IPS DF 4.7 (cell line): ENCODE data around the gene NME3.
"Not testable (repeated sequence)": the region's sequence is repeated elsewhere in the genome, so short reads cannot be mapped to it uniquely, and the experiment has no call there.

Source experiments
- DNase-seq: peaks from one replicate; pipeline ENCODE4 v3.0.0-alpha.2; 2013; ENCODE audit warnings: low spot score; ENCODE audit errors: extremely low read depth

The NME3 gene

DNA sequence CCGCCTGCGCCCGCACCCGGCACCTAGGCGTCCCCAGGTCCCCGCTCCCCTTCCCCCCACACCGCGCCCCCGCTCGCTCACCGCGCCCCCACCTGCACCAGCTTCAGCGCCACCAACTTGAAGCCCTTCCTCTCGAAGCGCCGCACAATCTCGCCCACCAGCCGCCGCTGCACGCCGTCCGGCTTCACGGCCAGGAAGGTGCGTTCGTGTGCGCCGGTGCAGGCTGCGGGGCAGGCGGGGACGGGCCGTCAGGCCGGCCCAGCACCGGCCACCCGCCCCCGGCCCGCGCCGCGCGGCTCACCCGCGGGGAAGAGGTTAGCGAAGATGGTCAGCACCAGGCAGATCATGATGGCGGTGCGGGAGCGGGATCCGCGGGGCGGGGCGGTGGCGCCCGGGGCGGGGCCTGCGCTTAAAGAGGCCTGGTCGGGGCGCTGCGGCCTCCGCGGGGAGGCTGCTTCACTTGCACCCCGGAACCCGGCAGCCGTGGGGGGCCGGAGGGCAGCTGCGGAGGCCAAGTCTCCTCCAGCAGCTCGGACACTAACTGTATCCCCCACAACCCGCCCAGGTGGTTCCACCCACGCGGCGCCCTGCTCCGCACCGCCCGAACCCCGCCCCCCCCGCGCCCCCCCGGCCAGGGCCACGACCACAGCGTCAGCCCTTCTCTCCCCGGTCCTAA, at the start of gene NME3:
Gene NME3 (minus strand): TSS at position 356 of the 676 bp plus-strand sequence. CDS start 9 bp downstream, at position 347.
- no peak for DNase-seq

DNA sequence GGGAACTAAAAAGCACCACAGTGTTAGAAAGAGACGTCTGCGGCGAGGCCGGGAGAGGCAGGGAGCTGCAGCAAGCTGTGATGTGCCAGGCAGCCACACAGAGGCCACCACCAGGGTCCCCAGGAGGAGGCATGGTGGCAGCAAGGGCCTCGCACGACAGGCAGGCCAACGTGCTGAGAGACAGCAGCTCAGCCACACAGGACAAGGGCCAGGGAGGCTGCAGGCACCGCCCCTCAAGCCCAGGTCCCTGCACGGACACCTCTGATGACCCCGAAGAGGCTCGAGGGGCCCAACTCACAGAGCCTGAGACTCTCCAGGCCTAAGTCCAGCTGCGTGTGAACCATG, 49.6 kb upstream of the NME3 start:
- DNase-seq: no peak

DNA sequence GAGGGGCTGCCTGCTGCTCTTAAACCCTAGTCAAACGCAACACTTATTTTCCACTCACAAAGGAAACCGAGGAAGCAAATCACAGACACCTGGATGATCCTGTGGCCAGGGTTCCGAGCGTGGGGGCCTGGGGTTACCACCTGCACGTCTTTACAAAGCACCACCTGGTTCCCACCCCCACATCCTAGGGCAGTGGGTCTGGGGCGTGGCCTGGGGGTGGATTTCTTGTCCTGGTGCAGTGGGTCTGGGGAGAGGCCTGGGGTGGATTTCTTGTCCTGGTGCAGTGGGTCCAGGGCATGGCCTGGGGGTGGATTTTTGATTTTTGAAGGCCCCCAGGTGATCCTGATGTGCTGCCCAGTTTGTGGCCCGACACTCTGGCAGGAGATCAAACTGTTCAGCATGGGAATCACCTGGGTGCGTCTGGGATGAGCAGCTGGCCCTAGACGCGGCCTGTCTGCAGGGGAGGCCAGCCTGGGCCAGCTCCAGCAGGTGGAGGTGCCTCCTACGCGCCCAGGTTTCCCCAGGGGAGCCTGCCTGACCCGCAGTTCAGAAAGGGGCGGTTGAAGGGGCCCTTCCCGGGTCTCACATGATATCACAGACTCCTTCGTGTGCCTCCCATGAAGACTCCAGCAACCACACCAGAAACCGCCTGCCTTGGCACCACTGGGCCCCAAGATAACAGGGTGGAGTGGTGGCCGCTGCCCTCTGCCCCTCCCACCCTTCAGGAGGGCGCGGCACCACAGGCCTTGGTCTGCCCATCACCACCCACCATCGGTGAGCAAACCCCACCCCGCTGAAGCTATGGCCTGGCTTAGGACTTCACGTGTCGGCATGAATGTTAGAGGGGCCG, 49.0 kb upstream of the NME3 start:
- no peak for DNase-seq

DNA sequence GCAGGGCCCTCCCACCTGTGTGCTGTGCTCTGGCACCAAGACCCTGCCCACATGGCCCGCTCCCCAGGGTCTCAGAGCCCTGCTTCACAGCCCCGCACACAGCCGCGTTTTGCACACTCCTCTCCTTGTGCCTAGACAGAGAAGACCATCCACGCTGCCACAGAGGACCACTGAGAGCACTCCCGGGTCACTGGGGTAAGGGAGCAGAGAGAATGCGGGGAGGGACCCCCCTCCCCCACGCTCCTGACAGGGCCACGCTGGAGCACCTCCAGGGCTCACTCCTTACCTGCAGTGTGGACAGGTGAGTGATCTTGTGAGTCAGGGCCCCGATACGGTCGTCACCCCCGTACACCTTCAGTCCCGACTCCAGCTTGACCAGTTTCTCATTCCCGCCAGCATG, 48.3 kb upstream of the NME3 start:
- no peak for DNase-seq

DNA sequence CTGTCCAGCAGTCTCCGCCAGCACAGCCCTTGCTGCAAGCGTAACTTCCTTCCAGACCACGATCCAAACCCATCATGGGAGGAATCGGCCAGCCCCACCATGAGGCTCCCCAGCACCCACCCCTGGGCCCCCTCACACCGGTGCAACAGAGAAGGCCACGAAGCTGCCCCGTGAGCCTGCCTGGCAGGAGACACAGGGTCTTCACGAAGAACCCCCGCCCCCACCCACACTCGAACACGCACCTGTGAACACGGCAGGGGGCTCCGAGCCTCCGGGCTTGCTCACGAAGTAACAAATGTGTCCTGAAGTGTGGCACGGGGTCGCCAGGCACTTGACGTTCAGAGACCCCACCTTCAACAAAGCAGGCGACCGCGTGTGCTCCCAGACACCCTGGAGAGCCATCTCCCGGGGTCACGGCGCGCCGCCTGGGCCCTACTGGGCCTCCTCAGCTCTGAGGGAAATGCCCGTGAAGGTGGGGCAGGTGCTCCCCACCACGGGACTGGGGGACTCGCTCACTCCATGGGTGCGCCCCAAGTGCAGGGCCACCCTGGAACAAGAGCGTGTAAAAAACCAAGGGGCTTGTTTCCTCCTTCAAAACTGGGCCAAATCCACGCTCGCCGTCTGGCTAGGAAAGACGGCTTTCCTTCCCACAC, 47.7 kb upstream of the NME3 start:
- no peak for DNase-seq

DNA sequence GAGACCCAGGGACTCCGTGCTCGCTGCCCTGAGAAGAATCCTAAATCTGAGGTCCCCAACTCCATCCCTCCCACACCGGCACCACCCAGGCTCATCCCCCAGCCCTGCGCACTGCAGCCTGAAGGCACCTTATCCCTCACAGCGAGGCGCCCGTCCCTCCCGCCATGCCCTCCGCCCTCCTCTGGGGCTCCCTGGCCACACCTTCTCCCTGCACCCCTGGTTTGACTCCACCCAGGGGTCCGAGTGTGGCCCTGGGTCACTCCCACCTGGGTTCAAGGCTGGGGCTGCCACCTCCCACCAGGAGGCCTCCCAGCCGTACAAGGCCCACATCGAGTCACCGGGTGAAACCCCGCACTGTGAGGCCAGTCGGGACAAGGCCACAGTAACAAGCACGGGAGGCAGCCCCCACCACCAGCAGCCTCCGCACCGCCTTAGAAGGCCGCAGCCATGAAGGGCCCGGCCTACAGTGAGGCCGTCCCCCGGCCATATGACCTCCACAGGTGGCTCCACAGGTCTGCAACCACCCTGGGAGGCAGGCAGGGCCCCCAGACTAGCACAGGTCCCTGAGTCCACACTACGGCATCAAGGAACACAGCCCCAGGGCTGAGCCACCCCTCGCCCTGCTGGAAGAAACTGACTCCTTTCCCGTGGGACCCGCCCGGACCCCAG, 47.0 kb upstream of the NME3 start:
- no peak for DNase-seq

DNA sequence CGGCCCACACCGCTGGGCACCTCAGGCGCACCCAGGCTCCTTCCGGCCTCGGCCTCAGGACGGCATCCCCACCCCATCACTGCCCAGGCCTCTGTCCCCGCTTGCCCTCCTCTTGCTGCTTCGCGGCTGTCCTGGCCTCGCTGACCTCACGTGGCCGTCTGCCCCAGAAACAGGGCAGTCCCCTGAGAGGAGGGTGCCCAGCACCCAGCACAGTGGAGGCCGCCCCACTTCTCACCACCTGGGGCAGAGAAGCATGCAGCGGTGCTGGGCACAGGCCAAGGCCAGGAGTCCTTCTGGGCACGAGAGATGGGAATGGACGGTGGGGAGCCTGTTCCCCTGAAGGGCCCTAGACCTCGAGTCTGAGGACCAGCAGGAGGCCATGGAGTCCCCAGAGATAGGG, 46.4 kb upstream of the NME3 start:
- no peak for DNase-seq

DNA sequence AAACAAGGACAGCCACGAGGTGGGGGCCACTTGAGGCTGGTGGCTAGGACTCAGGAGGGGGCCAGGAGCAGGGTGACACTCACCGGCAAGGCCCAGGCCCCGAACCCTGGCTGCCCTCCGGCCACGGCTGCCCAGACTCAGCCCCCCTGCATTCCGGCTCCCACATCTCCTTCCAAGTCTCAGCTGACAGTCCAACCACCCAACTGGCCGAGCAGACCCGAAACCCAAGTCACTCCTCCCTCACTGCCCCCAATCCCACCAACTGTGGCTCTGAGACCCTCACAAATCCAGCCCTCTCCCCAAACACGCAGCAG, 45.9 kb upstream of the NME3 start:
- DNase-seq: no peak

DNA sequence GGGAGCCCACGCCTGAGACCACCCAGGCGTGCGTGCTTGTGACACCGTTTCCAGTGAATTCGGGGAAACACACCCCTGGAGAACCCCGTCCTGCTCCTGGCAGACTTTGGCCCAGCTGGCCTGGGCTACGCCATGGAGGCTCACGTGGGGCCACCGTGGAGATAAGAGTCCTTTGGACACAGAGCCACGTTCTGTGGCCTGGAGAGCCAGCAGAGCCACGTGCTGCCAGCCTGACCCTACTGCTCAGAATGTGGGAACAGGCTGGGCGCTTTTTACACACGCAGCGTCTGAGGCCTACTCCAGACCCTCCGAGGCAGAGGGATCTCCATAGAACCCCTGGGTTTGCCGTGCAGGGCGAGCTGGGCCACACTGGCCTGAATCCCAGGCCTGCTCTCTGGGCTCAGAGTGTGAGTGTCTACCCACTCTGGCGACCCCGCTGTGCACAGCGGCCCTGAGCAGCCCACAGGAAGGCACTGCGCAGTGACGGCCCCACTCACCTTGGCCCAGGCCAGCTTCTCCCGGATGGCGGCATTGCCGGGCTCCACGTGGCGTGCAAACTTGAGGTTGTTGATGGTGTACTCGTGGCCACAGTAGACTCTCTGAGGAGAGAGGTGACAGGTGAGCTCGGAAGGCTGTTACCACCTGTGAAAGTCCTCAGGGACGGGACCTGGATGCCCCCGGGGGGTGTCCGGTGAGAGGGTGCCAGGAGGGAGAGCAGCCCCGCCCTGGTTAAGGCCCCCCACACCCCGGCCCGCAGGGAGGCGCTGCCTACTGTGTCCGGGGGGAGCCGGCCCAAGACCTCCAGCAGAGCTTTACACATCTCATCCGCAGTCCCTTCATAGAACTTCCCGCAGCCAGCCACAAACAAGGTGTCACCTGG, 45.3 kb upstream of the NME3 start:
- no peak for DNase-seq

DNA sequence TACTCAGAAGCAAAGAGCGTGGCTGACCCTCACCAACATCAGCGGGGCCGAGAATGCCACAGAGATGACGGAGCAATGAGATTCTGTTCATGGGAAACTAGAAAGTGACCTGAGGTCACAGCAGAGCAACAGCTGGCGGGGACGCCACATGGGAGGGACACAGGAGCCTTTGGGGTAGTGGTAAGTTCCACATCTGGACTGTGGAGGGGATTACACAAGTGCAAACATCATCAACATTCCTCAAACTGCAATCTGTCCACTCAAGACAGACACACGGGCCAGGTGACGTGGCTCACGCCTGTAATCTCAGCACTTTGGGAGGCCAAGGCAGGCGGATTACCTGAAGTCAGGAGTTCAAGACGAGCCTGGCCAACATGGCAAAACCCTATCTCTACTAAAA, 44.1 kb upstream of the NME3 start:
- DNase-seq: no peak

DNA sequence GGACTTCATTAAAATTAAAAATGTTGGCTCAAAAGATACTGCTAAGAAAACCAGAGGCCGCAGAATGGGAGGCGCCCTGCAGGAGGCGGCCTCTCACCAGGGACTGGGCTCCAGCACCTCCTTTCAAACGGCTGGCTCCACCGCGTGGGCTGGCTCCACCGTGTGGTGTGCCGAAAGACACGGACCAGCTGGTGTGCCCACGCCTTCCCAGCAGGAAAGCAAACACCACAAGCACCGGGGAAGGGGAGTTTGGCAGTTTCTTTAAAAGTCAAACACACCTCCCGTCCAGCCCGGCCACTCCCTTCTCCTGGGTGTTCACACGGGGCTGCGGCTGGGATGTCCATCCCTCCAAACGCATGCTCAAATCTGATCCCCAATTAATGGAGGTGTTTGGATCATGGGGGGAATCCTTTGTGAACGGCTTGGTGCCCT, 41.4 kb upstream of the NME3 start:
- DNase-seq: no peak

DNA sequence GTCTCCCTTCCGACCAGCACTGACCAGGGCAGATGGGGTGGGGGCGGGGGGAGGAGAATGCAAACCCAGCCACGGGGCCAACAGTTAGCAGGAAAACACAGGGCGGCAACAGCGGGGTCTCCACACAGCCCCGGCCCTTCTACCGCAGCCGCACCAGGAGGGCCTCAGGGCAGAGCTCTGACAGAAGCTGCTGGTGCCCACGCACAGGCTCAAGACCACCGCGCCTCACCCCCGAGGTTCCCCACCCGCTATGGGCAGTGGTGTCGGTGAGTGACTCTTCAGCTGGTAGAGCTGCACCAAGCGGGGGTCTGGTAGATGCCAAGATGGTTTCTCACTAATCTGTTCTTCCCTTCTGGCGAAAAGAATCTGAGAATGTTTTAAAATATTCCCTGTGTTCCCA, 39.2 kb upstream of the NME3 start:
- no peak for DNase-seq

DNA sequence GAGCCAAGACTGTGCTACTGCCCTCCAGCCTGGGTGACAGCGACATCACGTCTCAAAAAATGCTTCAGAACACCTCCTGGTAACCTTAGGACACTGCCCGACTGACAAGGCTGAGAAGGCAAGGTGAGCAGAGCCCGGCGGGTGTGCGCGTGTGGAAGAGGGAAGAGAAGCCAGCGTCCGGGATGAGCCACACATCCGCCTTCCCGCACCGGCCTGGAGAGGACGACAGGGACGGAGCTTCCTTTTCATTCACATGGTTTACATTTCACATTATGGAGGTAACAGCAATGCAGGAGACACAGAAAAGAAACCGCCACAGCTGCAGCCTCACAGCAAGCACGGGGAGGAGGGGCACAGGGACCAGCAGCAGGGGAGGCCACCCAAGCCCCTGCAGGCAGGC, 38.8 kb upstream of the NME3 start:
- no peak for DNase-seq

DNA sequence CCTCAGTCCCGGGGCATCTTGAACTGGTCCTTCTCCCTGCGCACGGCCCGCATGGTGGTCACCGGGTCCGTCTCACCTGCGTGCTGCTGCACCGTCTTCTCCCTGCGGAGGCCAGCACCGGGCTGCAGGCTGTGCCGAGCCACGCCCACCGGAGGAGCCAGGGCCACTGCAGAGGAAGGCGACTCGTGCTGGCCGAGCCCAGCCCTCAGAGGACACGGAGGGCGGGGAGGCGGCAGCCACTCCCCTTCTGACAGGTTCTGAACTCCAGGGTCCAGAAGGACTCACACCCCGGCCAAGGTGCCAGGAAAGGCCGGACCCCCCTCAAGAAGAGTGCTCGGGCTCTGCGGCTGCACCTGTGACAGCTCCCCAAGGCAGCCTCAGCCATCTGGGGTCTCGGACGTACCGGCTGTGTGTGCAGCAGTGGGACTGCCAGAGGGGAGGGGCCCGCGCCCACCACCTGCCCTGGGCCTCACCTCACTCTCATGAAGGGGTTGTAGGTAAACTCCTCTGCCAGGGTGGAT, 38.0 kb upstream of the NME3 start:
- no peak for DNase-seq

DNA sequence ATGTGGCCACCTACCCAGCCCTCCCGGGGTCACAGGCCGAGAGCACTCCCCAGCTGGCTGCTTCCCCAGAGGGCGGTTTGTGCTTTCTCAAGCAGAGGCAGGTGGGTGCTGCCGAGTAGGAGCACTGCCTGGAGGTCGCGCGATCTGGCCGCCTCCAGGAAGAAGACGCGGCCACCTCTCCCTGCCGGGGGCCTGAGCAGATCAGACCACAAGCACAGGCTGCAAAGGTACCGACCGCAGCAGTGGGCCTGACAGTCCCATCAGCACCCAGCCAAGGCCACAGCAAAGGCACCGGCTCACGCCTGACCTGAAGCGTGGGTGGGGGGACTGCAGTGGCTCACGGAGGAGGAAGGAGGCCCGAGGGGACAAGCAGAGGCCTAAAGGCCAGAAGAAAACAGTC, 37.3 kb upstream of the NME3 start:
- DNase-seq: no peak

DNA sequence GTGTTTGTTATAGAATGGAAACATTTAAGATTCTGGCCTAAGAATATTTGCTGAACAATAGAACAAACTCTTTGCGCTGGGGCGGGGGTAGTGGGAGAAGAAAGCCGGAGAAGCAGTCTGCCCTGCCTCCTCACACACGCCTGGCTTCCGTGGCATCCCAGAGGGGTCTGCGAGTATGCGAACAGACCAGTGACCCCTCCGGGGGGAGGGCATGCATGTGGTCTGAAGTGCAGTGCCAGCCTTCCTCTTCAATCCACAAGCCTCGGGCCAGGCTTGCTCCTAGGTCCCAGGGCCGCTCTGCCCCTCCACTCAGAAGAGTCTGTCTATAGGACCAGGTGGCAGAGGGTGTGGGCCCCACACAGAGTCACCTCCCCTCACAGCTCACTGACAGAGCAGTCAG, 36.3 kb upstream of the NME3 start:
- no peak for DNase-seq

DNA sequence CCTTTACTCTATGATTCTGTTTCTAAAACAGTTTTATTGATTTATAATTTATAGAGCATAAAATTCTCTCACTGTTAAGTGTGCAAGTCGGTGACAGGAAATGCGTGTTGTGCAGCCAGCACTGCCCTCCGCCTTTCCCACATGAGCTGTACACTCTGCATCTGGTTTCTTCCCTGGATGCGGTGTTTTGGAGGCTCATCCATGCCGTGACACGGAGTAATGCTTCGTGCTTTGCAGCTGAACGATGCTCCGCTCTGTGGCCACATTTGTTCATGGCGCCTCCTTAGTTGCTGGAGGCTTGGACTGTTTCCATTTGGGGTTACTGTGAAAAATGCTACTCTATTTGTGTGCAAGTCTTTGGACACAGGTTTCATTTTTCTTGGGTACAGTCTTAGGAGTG, 29.4 kb upstream of the NME3 start:
- no peak for DNase-seq

DNA sequence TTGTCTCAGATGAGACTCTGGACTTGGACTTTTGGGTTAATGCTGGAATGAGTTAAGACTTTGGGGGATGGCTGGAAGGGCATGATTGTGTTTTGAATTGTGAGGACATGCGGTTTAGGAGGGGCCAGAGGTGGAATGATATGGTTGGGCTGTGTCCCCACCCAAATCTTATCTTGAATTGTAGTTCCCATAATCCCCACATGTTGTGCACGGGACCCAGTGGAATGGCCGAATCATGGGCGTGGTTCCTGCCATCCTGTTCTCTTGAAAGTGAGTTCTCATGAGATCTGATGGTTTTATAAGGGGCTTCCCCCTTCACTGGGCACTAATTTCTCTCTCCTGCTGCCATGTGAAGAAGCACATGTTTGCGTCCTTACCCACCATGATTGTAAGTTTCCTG, 27.9 kb upstream of the NME3 start:
- DNase-seq: not testable (repeated sequence)

DNA sequence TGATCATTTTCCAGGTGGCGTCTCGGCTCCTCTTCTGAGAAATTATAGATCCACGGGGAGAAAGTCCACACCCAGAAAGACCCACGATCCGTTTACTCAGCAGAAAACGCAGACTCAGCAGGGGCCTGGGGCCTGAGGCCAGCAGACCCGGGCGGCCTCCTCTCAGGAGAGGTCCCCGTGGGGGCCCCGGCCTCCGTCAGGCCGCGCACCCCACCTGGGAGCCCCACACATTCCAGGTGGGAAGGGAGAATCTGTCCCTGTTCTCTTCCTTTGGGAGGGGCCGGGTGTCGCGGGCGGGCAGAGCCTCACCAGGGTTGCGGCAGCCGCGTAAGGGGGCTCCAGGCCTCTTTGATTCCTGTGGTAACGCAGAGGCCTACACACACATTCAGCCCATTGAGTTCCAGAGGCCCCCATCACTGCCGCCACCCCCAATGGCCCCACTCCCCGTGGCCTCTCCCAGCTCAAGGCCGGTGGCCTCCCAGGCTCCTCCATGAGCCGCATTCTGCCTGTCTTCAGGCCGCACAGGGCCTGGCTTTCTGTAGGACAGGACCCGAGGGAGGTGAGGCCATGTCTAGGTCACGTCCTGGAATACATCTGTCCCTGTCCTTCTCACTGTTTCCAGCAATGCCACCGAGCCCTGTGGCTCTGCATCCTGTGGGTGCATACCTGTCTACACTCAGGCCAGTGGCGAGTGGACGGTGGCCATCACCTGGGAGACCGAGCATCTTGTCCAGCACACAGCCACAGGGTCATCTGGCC, 23.7 kb upstream of the NME3 start:
- DNase-seq: no peak

DNA sequence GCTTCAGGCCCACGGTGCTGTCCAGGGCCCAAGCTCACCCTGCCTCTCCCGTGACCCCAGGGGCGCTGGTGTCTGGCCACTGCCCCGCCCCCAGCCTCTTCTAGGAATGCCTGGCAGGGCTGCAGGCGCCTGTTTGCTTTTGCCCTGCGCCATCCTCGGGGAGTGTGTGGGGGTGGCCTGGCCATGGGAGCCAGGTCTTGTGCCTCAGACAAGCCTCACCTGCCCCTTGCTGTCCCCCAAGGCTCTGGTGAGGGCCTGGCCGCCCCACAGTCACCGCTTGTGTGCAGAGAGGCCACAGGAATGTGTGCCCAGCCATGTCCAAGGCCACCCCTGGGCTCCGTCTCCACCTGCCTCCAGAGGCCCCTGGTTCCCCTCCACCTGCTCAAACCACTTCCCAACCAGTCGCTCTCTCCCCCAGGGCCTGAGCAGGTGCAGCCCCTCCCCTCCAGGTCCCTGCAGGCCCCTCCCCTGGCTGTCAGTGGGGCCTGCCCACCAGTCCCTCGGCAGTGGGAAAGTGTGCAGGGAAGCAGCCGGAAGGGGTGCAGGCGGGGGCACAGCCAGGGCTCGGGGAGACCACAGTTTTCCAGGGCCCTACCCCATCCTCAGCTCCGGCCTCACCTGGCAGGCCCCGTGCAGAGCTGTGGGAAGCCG, 23.0 kb upstream of the NME3 start:
- DNase-seq: no peak
